ENCODE measurements around the gene VPS51. TPM values are rescaled to one million over a fixed set of nuclear protein-coding genes. Genes with fewer than 3 reads are reported as not detected.

VPS51 gene
- total and polyA plus RNA-seq, 9 of the 15 experiments (the other 6 are each of a cell fraction or from before 2014, with no cell fraction given), result 1.8 to 143 (median 46.8) TPM

DNA sequence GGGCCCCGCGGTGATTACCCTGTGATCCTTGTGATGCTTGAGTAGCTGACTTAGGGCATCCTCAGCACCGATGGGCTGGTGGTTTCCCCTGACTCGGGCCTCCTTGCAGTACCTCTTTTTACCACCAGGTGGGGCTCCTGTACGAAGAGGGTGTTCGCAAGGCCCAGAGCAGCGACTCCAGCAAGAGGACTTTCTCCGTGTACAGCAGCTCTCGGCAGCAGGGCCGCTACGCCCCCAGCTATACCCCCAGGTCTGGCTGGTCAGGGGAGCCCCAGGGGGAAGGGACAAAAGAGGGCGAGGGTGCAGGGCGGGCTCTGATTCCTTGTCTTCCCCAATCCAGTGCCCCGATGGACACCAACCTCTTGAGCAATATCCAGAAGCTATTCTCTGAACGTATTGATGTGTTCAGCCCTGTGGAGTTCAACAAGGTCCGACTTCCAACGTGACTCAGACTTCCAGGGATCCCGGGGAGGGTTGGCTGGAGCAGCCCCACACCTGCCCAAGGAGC, 14.4 kb downstream of the VPS51 start (continued):
- TF ChIP-seq ZFX (CRISPR knock-in tag; IDR thresholded peaks at IDR 0.05) (peak; percentile 51; the same call in 1 of the 2 replicates), SMAD4 (CRISPR knock-in tag; conservative IDR thresholded peaks at IDR 0.05) (no peak), RBM25 (IDR thresholded peaks at IDR 0.05; ENCODE audit: low read depth, low read length, severe bottlenecking) (no peak), CTBP1 (IDR thresholded peaks at IDR 0.05; ENCODE audit: borderline replicate concordance) (peak; percentile 60), MYNN (IDR thresholded peaks at IDR 0.05) (peak; percentile 17; the same call in 1 of the 2 replicates), MYNN (CRISPR knock-in tag; IDR thresholded peaks at IDR 0.05) (no peak), LEF1 (IDR thresholded peaks at IDR 0.05) (no peak), CHD2 (IDR thresholded peaks at IDR 0.05; ENCODE audit: low read depth, low read length) (no peak), ZNF253 (CRISPR knock-in tag; conservative IDR thresholded peaks at IDR 0.05) (no peak), HCFC1 (IDR thresholded peaks at IDR 0.05; ENCODE audit: low read depth, low read length) (no peak; the same call in 1 of the 2 replicates), MAFF (IDR thresholded peaks at IDR 0.05; ENCODE audit: low read length) (peak; percentile 8; the same call in 1 of the 2 replicates), FOSL1 (tag; conservative IDR thresholded peaks at IDR 0.05) (no peak), CREM (IDR thresholded peaks at IDR 0.05; ENCODE audit: low read depth) (0 out of 2 replicates have a peak, but pooled peaks have one; percentile 20), KLF16 (IDR thresholded peaks at IDR 0.05) (peak; percentile 67), CBX3 (IDR thresholded peaks at IDR 0.05; ENCODE audit: borderline replicate concordance in 1 of 2, low read length in 2 of 2) (no peak), HNRNPLL (IDR thresholded peaks at IDR 0.05; ENCODE audit: low read depth, low read length, poor library complexity, severe bottlenecking) (no peak), RCOR1 (IDR thresholded peaks at IDR 0.05; ENCODE audit: borderline replicate concordance in 1 of 2, low read depth in 2 of 2, low read length in 2 of 2) (peak in 1 of 2 experiments; percentile 37; a peak in 1 of 4 replicates), STAG1 (CRISPR knock-in tag; IDR thresholded peaks at IDR 0.05; ENCODE audit: borderline replicate concordance) (peak; percentile 79; the same call in 1 of the 2 replicates), RAD21 (CRISPR knock-in tag; conservative IDR thresholded peaks at IDR 0.05 in 1 of 2, IDR thresholded peaks at IDR 0.05 in 1 of 2) (peak; percentile 70 to 74)
- TF ChIP-seq, protein P1, sequence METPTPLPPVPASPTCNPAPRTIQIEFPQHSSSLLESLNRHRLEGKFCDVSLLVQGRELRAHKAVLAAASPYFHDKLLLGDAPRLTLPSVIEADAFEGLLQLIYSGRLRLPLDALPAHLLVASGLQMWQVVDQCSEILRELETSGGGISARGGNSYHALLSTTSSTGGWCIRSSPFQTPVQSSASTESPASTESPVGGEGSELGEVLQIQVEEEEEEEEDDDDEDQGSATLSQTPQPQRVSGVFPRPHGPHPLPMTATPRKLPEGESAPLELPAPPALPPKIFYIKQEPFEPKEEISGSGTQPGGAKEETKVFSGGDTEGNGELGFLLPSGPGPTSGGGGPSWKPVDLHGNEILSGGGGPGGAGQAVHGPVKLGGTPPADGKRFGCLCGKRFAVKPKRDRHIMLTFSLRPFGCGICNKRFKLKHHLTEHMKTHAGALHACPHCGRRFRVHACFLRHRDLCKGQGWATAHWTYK (CRISPR knock-in tag; IDR thresholded peaks at IDR 0.05), result no peak
- TF ChIP-seq, protein P2, sequence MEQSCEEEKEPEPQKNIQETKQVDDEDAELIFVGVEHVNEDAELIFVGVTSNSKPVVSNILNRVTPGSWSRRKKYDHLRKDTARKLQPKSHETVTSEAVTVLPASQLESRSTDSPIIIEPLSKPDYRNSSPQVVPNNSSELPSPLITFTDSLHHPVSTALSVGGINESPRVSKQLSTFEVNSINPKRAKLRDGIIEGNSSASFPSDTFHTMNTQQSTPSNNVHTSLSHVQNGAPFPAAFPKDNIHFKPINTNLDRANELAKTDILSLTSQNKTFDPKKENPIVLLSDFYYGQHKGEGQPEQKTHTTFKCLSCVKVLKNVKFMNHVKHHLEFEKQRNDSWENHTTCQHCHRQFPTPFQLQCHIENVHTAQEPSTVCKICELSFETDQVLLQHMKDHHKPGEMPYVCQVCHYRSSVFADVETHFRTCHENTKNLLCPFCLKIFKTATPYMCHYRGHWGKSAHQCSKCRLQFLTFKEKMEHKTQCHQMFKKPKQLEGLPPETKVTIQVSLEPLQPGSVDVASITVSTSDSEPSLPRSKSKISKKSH (CRISPR knock-in tag; IDR thresholded peaks at IDR 0.05), result no peak
- TF ChIP-seq, protein P3, sequence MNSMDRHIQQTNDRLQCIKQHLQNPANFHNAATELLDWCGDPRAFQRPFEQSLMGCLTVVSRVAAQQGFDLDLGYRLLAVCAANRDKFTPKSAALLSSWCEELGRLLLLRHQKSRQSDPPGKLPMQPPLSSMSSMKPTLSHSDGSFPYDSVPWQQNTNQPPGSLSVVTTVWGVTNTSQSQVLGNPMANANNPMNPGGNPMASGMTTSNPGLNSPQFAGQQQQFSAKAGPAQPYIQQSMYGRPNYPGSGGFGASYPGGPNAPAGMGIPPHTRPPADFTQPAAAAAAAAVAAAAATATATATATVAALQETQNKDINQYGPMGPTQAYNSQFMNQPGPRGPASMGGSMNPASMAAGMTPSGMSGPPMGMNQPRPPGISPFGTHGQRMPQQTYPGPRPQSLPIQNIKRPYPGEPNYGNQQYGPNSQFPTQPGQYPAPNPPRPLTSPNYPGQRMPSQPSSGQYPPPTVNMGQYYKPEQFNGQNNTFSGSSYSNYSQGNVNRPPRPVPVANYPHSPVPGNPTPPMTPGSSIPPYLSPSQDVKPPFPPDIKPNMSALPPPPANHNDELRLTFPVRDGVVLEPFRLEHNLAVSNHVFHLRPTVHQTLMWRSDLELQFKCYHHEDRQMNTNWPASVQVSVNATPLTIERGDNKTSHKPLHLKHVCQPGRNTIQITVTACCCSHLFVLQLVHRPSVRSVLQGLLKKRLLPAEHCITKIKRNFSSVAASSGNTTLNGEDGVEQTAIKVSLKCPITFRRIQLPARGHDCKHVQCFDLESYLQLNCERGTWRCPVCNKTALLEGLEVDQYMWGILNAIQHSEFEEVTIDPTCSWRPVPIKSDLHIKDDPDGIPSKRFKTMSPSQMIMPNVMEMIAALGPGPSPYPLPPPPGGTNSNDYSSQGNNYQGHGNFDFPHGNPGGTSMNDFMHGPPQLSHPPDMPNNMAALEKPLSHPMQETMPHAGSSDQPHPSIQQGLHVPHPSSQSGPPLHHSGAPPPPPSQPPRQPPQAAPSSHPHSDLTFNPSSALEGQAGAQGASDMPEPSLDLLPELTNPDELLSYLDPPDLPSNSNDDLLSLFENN (IDR thresholded peaks at IDR 0.05; ENCODE audit: low read depth in 2 of 2, low read length in 2 of 2), result 0 out of 4 replicates have a peak, but pooled peaks of 1 of the 2 experiments have one; percentile 43

Data from K562 (cell line).